CD4-positive, CD25-positive, alpha-beta regulatory T cell (primary cell): ENCODE measurements around the gene PPP2R3A. TPM values are rescaled to one million over a fixed set of nuclear protein-coding genes. Genes with fewer than 3 reads are reported as not detected.

Experiments
- ATAC-seq, 2 donors: fragments of 150-1000 bp; cut with Tn5 transposase; one replicate each; pipeline ENCODE4 v1.10.0; 2021; ENCODE audit warnings: low read depth in 2 of 2, moderate number of reproducible peaks in 2 of 2, moderate library complexity in 1 of 2
- DNase-seq, 3 donors: peaks; one replicate each; pipeline versions ENCODE4 v3.0.0 to v3.0.0-alpha.2; 2012 to 2022; ENCODE audit warnings: mixed read lengths in 1 of 3
- H3K27ac ChIP-seq: one replicate; pipeline ENCODE4 v1.7.0; 2013; ENCODE audit warnings: mild to moderate bottlenecking, low read length; ENCODE audit not compliant: insufficient read depth, poor library complexity, severe bottlenecking
- H3K27me3 ChIP-seq: one replicate; pipeline ENCODE4 v1.7.0; 2013; ENCODE audit warnings: low read length; ENCODE audit not compliant: control insufficient read depth, insufficient read depth
- H3K36me3 ChIP-seq: one replicate; pipeline ENCODE4 v1.7.0; 2013; ENCODE audit warnings: mild to moderate bottlenecking, low read length, moderate library complexity; ENCODE audit not compliant: control insufficient read depth, insufficient read depth
- H3K4me1 ChIP-seq: 2 replicates; pipeline ENCODE4 v1.7.0; 2013; ENCODE audit warnings: mild to moderate bottlenecking, low read length; ENCODE audit not compliant: insufficient read depth, control insufficient read depth, poor library complexity, severe bottlenecking
- H3K4me3 ChIP-seq: one replicate; pipeline ENCODE4 v1.7.0; 2013; ENCODE audit warnings: low read depth, mild to moderate bottlenecking, low read length, moderate library complexity
- H3K9me3 ChIP-seq, 2 experiments: 1 replicate in 1 of 2; 2 replicates in 1 of 2; pipeline ENCODE4 v1.7.0; 2013; ENCODE audit warnings: low read length in 2 of 2, mild to moderate bottlenecking in 1 of 2, moderate library complexity in 1 of 2; ENCODE audit not compliant: control insufficient read depth in 2 of 2
- H3K27ac Mint-ChIP-seq, 3 donors: one replicate each; pipeline ENCODE4 v1.8.0; 2020 to 2022; ENCODE audit warnings: mild to moderate bottlenecking in 3 of 3, mixed read lengths in 3 of 3, moderate library complexity in 2 of 3
- H3K27me3 Mint-ChIP-seq: one replicate; pipeline ENCODE4 v1.8.0; 2022; ENCODE audit warnings: mild to moderate bottlenecking, mixed read lengths
- H3K36me3 Mint-ChIP-seq: one replicate; pipeline ENCODE4 v1.8.0; 2020; ENCODE audit warnings: mixed read lengths
- H3K4me1 Mint-ChIP-seq, 4 donors: one replicate each; pipeline ENCODE4 v1.8.0; 2020 to 2022; ENCODE audit warnings: mixed read lengths in 4 of 4, mild to moderate bottlenecking in 1 of 4
- H3K4me3 Mint-ChIP-seq, 4 donors: one replicate each; pipeline ENCODE4 v1.8.0; 2020 to 2022; ENCODE audit warnings: mild to moderate bottlenecking in 4 of 4, mixed read lengths in 4 of 4, moderate library complexity in 3 of 4
- H3K9me3 Mint-ChIP-seq, 7 donors: one replicate each; pipeline ENCODE4 v1.8.0; 2020 to 2022; ENCODE audit warnings: mixed read lengths in 7 of 7, mild to moderate bottlenecking in 3 of 7, moderate library complexity in 2 of 7
- polyA plus RNA-seq, 4 donors: library from polyadenylated mRNA; unstranded; fragments of 300-500 nt; fragmentation: Illumina TruSeq; gene quantifications; one replicate each; pipeline ENCODE4 v1.2.3, GENCODE V29; 2021
- total RNA-seq: library from RNA; stranded (reverse); gene quantifications from one replicate; pipeline ENCODE4 v1.2.3, GENCODE V29; 2022

The PPP2R3A gene
- total and polyA plus RNA-seq, 5 donors from 2014 or later: 0.03 to 0.27 (median 0.14) TPM

- ATAC-seq (no peak), DNase-seq (no peak)
- Histone ChIP-seq H3K27ac (no peak overlapping the region), H3K4me3 (no peak overlapping the region), H3K27me3 (peaks cover 16% of the 10 kb centered on the region), H3K4me1 (peaks cover 8% of the 10 kb centered on the region), H3K36me3 (no peaks in the 10 kb centered on the region), H3K9me3 (no peaks in the 10 kb centered on the region)
- Mint-ChIP-seq H3K27ac (peak overlapping the region in 1 of 3 donors; percentile 75), H3K36me3 (no peaks in the 10 kb centered on the region), H3K9me3 (peaks cover 0 to 7% (median 0%) of the 10 kb centered on the region in 7 donors), H3K4me3 (no peak overlapping the region), H3K27me3 (peaks cover 45% of the 10 kb centered on the region), H3K4me1 (peaks cover 0 to 10% (median 2%) of the 10 kb centered on the region in 4 donors)
These were observed 5.1 kb downstream of the PPP2R3A start for GRCh38 chr3:135970506-135971116.

- Histone ChIP-seq H3K4me3 (no peak overlapping the region), H3K27me3 (peaks cover 5% of the 10 kb centered on the region), H3K4me1 (no peaks in the 10 kb centered on the region), H3K36me3 (no peaks in the 10 kb centered on the region), H3K27ac (no peak overlapping the region), H3K9me3 (no peaks in the 10 kb centered on the region)
- Mint-ChIP-seq H3K36me3 (no peaks in the 10 kb centered on the region), H3K4me3 (no peak overlapping the region), H3K9me3 (peaks cover 0 to 7% (median 3%) of the 10 kb centered on the region in 7 donors), H3K27me3 (peaks cover 23% of the 10 kb centered on the region), H3K27ac (no peak overlapping the region), H3K4me1 (no peaks in the 10 kb centered on the region)
- ATAC-seq (no peak), DNase-seq (no peak)
These were observed 8.3 kb downstream of the PPP2R3A start for GRCh38 chr3:135973841-135974240.

- H3K4me3 Mint-ChIP-seq: no peak overlapping the region
- H3K9me3 Mint-ChIP-seq: peaks cover 0 to 5% (median 0%) of the 10 kb centered on the region in 7 donors
- DNase-seq (no peak), ATAC-seq (no peak)
- H3K27me3 ChIP-seq: peaks cover 3% of the 10 kb centered on the region
- no peak overlapping the region for H3K27ac Mint-ChIP-seq
- no peaks in the 10 kb centered on the region for H3K9me3 ChIP-seq
- no peaks in the 10 kb centered on the region for H3K36me3 Mint-ChIP-seq
- no peak overlapping the region for H3K27ac ChIP-seq
- no peaks in the 10 kb centered on the region for H3K36me3 ChIP-seq
- peaks cover 21% of the 10 kb centered on the region for H3K27me3 Mint-ChIP-seq
- H3K4me3 ChIP-seq: no peak overlapping the region
- no peaks in the 10 kb centered on the region for H3K4me1 Mint-ChIP-seq
- no peaks in the 10 kb centered on the region for H3K4me1 ChIP-seq
These were observed 9.5 kb downstream of the PPP2R3A start for GRCh38 chr3:135975053-135975452.

GRCh38 chr3:135975536-135975935 lies 10.0 kb downstream of the PPP2R3A start:
- H3K27ac Mint-ChIP-seq: no peak overlapping the region
- no peaks in the 10 kb centered on the region for H3K4me1 Mint-ChIP-seq
- H3K27me3 Mint-ChIP-seq: peaks cover 19% of the 10 kb centered on the region
- ATAC-seq: no peak
- DNase-seq: no peak
- Histone ChIP-seq H3K9me3 (no peaks in the 10 kb centered on the region), H3K27me3 (peaks cover 3% of the 10 kb centered on the region), H3K4me3 (no peak overlapping the region), H3K27ac (no peak overlapping the region), H3K4me1 (no peaks in the 10 kb centered on the region), H3K36me3 (no peaks in the 10 kb centered on the region)
- H3K36me3 Mint-ChIP-seq: no peaks in the 10 kb centered on the region
- peaks cover 0 to 5% (median 0%) of the 10 kb centered on the region in 7 donors for H3K9me3 Mint-ChIP-seq
- no peak overlapping the region for H3K4me3 Mint-ChIP-seq

- H3K4me3 ChIP-seq: no peak overlapping the region
- ATAC-seq (no peak), DNase-seq (no peak)
- H3K27ac ChIP-seq: no peak overlapping the region
- Mint-ChIP-seq H3K27me3 (peaks cover 8% of the 10 kb centered on the region), H3K9me3 (peaks cover 0 to 5% (median 0%) of the 10 kb centered on the region in 7 donors), H3K4me3 (no peak overlapping the region), H3K27ac (no peak overlapping the region), H3K4me1 (no peaks in the 10 kb centered on the region), H3K36me3 (no peaks in the 10 kb centered on the region)
- no peaks in the 10 kb centered on the region for H3K4me1 ChIP-seq
- peaks cover 3% of the 10 kb centered on the region for H3K27me3 ChIP-seq
- no peaks in the 10 kb centered on the region for H3K9me3 ChIP-seq
- H3K36me3 ChIP-seq: no peaks in the 10 kb centered on the region
These were observed 14.8 kb downstream of the PPP2R3A start for GRCh38 chr3:135980343-135980742.

GRCh38 chr3:135981701-135982403 lies 16.3 kb downstream of the PPP2R3A start:
- no peak for DNase-seq
- Histone ChIP-seq H3K36me3 (no peaks in the 10 kb centered on the region), H3K4me3 (no peak overlapping the region), H3K4me1 (no peaks in the 10 kb centered on the region), H3K27ac (no peak overlapping the region), H3K9me3 (no peaks in the 10 kb centered on the region), H3K27me3 (peaks cover 6% of the 10 kb centered on the region)
- Mint-ChIP-seq H3K36me3 (no peaks in the 10 kb centered on the region), H3K4me3 (no peak overlapping the region), H3K9me3 (peaks cover 0 to 4% (median 0%) of the 10 kb centered on the region in 7 donors), H3K4me1 (no peaks in the 10 kb centered on the region), H3K27me3 (peaks cover 8% of the 10 kb centered on the region), H3K27ac (no peak overlapping the region)
- no peak for ATAC-seq

- H3K27ac Mint-ChIP-seq: no peak overlapping the region
These were observed 16.9 kb downstream of the PPP2R3A start for GRCh38 chr3:135982404-135982761.

More at GRCh38 chr3:135982404-135982761, 16.9 kb downstream of the PPP2R3A start:
- no peak for ATAC-seq
- Histone ChIP-seq H3K4me3 (no peak overlapping the region), H3K27ac (no peak overlapping the region), H3K4me1 (no peaks in the 10 kb centered on the region), H3K27me3 (peaks cover 6% of the 10 kb centered on the region), H3K9me3 (no peaks in the 10 kb centered on the region), H3K36me3 (no peaks in the 10 kb centered on the region)
- H3K9me3 Mint-ChIP-seq: peaks cover 0 to 4% (median 0%) of the 10 kb centered on the region in 7 donors
- H3K4me1 Mint-ChIP-seq: no peaks in the 10 kb centered on the region
- DNase-seq: no peak
- H3K4me3 Mint-ChIP-seq: peak overlapping the region in 1 of 4 donors; percentile 10
- no peaks in the 10 kb centered on the region for H3K36me3 Mint-ChIP-seq
- peaks cover 8% of the 10 kb centered on the region for H3K27me3 Mint-ChIP-seq
